Measurements from ENCODE around the gene FBXL15. TPM values are rescaled to one million over a fixed set of nuclear protein-coding genes. Genes with fewer than 3 reads are reported as not detected.

Gene FBXL15
- total and polyA plus RNA-seq, 2 donors (not counting 3 experiments of a cell fraction or from before 2014, with no cell fraction given) = 9.9 to 15.3 TPM

DNA sequence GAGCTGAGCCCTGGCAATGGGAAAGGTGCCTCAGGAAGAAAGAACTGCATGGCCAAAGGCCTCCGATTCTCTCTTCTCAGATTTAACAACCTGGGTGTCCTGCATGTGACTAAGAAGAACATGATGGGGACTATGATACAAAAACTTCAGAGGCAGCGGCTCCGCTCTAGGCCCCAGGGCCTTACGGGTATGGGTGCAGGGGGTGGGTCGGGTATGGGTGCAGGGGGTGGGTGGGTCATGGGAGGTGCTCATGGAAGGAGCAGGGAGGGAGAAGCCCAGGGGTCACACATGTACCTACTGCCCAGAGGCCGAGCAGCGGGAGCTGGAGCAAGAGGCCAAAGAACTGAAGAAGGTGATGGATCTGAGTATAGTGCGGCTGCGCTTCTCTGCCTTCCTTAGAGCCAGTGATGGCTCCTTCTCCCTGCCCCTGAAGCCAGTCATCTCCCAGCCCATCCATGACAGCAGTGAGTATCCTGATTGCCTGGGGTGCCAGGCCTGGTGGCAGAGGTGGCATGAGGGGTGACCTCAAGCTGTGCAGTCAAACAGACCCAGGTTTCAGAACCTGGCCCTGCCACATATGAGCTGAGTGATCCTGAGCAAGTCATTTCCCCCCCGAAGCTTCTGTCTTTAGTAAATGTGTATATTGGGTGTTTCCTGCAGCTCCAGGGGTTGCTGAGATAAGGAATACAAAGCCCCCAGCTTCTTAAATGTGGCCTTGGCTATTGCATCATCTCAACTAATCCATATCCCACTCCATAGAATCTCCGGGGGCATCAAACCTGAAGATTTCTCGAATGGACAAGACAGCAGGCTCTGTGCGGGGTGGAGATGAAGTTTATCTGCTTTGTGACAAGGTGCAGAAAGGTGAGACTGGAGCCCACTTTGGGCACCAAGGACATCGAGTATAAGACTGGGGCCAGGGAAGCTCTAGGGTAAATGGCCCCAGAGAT lies 23.1 kb upstream of the FBXL15 start:
- BruUV-seq (replicated peaks) = no TSS peak
- Histone ChIP-seq H3K4me3 (replicated peaks in 1 of 3; ENCODE audit: insufficient read depth in 1 of 3, low read depth in 1 of 3, low read length in 3 of 3) (no peak overlapping the region), H3K4me2 (ENCODE audit: insufficient read depth, low read length) (no peak overlapping the region), H3K4me1 (ENCODE audit: control insufficient read depth, extremely low read depth, insufficient read depth, low read length) (peaks cover 17% of the 10 kb centered on the region), H3K9me1 (replicated peaks; ENCODE audit: control insufficient read depth, extremely low read depth, insufficient read depth, low read length) (no peaks in the 10 kb centered on the region), H3K27ac (ENCODE audit: insufficient read depth, low read depth, low read length) (no peak overlapping the region), H3K9ac (replicated peaks; ENCODE audit: extremely low read depth, insufficient read depth, low read length) (no peak overlapping the region), H3K27me3 (ENCODE audit: control insufficient read depth in 2 of 2, insufficient read depth in 2 of 2, low read length in 2 of 2) (peaks cover under 1 to 3% of the 10 kb centered on the region in 2 experiments), H3K9me3 (replicated peaks; ENCODE audit: control insufficient read depth, insufficient read depth, low read length) (no peaks in the 10 kb centered on the region), H3K79me2 (ENCODE audit: control insufficient read depth, insufficient read depth, low read length) (no peaks in the 10 kb centered on the region), H2AFZ (ENCODE audit: low read depth, low read length) (no peak overlapping the region), H4K20me1 (replicated peaks; ENCODE audit: control insufficient read depth, extremely low read depth, insufficient read depth, low read length) (no peaks in the 10 kb centered on the region), H3K36me3 (ENCODE audit: control insufficient read depth in 2 of 2, extremely low read depth in 1 of 2, insufficient read depth in 2 of 2, low read length in 2 of 2) (peaks cover 0 to 30% of the 10 kb centered on the region in 2 experiments)
- TF ChIP-seq MAX (IDR thresholded peaks at IDR 0.05; ENCODE audit: insufficient read depth, insufficient read length) (no peak), JUN (IDR thresholded peaks at IDR 0.05; ENCODE audit: borderline replicate concordance, insufficient read depth, insufficient read length, low read depth) (no peak), MYC (IDR thresholded peaks at IDR 0.05; ENCODE audit: low read depth, low read length) (no peak), POLR2AphosphoS5 (IDR thresholded peaks at IDR 0.05; ENCODE audit: insufficient read depth, low read depth, low read length) (no peak), CTCF (IDR thresholded peaks at IDR 0.05; ENCODE audit: extremely low read depth in 1 of 2, insufficient read depth in 1 of 2, low read depth in 1 of 2, low read length in 2 of 2) (no peak), GATA2 (IDR thresholded peaks at IDR 0.05; ENCODE audit: insufficient read depth, insufficient read length, low read depth, low read length) (no peak), EZH2 (IDR thresholded peaks at IDR 0.05; ENCODE audit: borderline replicate concordance, low read depth, low read length, severe bottlenecking) (no peak), POLR2A (IDR thresholded peaks at IDR 0.05; ENCODE audit: low read depth, low read length) (no peak), FOS (IDR thresholded peaks at IDR 0.05; ENCODE audit: borderline replicate concordance, insufficient read depth, low read length) (no peak)
- ChIA-PET POLR2A (no interaction called here), CTCF (interaction anchor here (0.9 to 9.2 kb wide), 8 partner anchors 13 to 228 kb away, joined by 3 to 168 read pairs (median 18); partner anchors contain the start of genes CUEDC2, FBXL15 and PITX3)
- DNase-seq (ENCODE audit: low read depth, low spot score) (no peak), FAIRE-seq (no peak)
- intact Hi-C loops (cut with micrococcal nuclease) = no loop called here
- dilution Hi-C loops (cut with MboI; ENCODE audit: extremely low pct_ligation_motif_present, low sequenced_read_pairs) = no loop called here
